PFSK-1 (cell line): Measurements from ENCODE around the gene MMD.

Source experiments
- FOXP2 ChIP-seq: optimal IDR thresholded peaks from 2 replicates; pipeline ENCODE3; 2011; ENCODE audit warnings: borderline replicate concordance, control low read depth, inconsistent platforms; ENCODE audit not compliant: insufficient read depth; ENCODE audit errors: extremely low read length, extremely low read depth
- POLR2AphosphoS5 ChIP-seq: IDR thresholded peaks from 2 replicates; pipeline ENCODE4 v1.6.1; 2012; ENCODE audit warnings: low read depth, mild to moderate bottlenecking, control low read depth, low read length, moderate library complexity
- SIN3A ChIP-seq: IDR thresholded peaks from 2 replicates; pipeline ENCODE4 v1.6.1; 2012; ENCODE audit warnings: mild to moderate bottlenecking, low read length, moderate library complexity, borderline replicate concordance; ENCODE audit not compliant: insufficient read depth
- TAF1 ChIP-seq: IDR thresholded peaks from 2 replicates; pipeline ENCODE4 v1.6.1; 2012; ENCODE audit warnings: low read length, control low read depth, borderline replicate concordance; ENCODE audit not compliant: insufficient read depth
- TF ChIP-seq, protein P1 (sequence below), 2 experiments: IDR thresholded peaks; 2 replicates each; pipeline versions ENCODE4 v1.6.1 to v1.8.0; 2011 to 2012; ENCODE audit warnings: low read depth in 2 of 2, low read length in 2 of 2, control low read depth in 1 of 2, inconsistent platforms in 1 of 2, mild to moderate bottlenecking in 1 of 2, moderate library complexity in 1 of 2; ENCODE audit not compliant: insufficient read depth in 1 of 2

The MMD gene

DNA sequence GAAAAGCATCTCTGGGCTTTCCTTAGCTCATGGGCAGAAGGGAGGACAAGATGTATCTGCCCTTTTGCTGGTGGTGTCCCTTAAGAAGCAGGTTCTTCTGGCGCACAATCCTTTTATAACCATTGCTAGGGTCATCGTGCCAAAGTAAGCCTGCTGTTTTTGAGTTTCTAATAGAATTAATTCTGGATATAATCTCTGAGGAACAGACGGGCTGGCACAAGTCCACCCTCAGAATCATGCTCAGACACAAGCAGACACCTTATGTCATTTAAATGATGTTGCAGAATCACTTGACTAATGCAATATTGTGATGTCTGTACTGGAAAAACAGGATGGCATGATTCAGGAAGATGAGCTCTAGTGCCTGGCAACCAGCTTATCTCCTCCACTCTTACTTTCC lies 18.8 kb upstream of the MMD start:
- TF ChIP-seq TAF1 (no peak), FOXP2 (no peak), POLR2AphosphoS5 (no peak), SIN3A (no peak)
- TF ChIP-seq, protein P1, sequence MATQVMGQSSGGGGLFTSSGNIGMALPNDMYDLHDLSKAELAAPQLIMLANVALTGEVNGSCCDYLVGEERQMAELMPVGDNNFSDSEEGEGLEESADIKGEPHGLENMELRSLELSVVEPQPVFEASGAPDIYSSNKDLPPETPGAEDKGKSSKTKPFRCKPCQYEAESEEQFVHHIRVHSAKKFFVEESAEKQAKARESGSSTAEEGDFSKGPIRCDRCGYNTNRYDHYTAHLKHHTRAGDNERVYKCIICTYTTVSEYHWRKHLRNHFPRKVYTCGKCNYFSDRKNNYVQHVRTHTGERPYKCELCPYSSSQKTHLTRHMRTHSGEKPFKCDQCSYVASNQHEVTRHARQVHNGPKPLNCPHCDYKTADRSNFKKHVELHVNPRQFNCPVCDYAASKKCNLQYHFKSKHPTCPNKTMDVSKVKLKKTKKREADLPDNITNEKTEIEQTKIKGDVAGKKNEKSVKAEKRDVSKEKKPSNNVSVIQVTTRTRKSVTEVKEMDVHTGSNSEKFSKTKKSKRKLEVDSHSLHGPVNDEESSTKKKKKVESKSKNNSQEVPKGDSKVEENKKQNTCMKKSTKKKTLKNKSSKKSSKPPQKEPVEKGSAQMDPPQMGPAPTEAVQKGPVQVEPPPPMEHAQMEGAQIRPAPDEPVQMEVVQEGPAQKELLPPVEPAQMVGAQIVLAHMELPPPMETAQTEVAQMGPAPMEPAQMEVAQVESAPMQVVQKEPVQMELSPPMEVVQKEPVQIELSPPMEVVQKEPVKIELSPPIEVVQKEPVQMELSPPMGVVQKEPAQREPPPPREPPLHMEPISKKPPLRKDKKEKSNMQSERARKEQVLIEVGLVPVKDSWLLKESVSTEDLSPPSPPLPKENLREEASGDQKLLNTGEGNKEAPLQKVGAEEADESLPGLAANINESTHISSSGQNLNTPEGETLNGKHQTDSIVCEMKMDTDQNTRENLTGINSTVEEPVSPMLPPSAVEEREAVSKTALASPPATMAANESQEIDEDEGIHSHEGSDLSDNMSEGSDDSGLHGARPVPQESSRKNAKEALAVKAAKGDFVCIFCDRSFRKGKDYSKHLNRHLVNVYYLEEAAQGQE (IDR thresholded peaks at IDR 0.05; ENCODE audit: insufficient read depth in 1 of 2, low read depth in 2 of 2, low read length in 2 of 2), result no peak

DNA sequence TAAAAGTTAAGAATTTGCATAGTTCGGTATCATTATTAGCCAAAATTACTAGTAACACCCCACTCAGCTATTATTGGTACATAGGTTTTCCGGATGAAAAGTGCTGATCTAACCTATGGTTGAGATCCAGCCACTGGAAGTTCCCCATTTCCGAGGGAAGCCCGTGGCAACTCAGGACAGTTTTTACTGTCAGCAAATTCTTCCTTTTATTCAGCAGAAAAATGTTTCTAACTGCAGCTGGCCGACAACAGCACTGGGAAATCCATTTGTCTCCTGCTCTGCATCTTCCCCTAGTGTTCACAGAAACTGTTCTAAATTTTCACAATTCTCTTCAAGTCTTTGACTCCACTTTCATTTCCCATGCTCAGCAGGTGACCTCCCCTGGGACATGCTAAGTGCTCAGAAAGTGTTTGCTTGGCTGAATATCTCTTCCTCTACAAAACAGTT lies 15.5 kb upstream of the MMD start:
- no peak for TF ChIP-seq POLR2AphosphoS5
- no peak for TF ChIP-seq FOXP2
- TF ChIP-seq TAF1, result no peak
- TF ChIP-seq, protein P1 (IDR thresholded peaks at IDR 0.05; ENCODE audit: insufficient read depth in 1 of 2, low read depth in 2 of 2, low read length in 2 of 2), result no peak
- no peak for TF ChIP-seq SIN3A

- TF ChIP-seq TAF1, result no peak
- TF ChIP-seq POLR2AphosphoS5, result no peak
- TF ChIP-seq, protein P1 (IDR thresholded peaks at IDR 0.05; ENCODE audit: insufficient read depth in 1 of 2, low read depth in 2 of 2, low read length in 2 of 2), result no peak
- no peak for TF ChIP-seq SIN3A
- no peak for TF ChIP-seq FOXP2
These were observed 14.9 kb upstream of the MMD start for GRCh38 chr17:55436224-55437158.

GRCh38 chr17:55435408-55435807 lies 13.8 kb upstream of the MMD start:
- no peak for TF ChIP-seq SIN3A
- no peak for TF ChIP-seq FOXP2
- TF ChIP-seq TAF1, result no peak

- TF ChIP-seq, protein P1 (IDR thresholded peaks at IDR 0.05; ENCODE audit: insufficient read depth in 1 of 2, low read depth in 2 of 2, low read length in 2 of 2), result no peak
- TF ChIP-seq FOXP2, result no peak
- TF ChIP-seq TAF1, result no peak
- TF ChIP-seq POLR2AphosphoS5, result no peak
- TF ChIP-seq SIN3A, result no peak
These were observed 13.1 kb upstream of the MMD start for GRCh38 chr17:55434721-55435120.
